ENCODE data around the gene ZNF697.
"Not testable (repeated sequence)": the region's sequence is repeated elsewhere in the genome, so short reads cannot be mapped to it uniquely, and the experiment has no call there.

DNA sequence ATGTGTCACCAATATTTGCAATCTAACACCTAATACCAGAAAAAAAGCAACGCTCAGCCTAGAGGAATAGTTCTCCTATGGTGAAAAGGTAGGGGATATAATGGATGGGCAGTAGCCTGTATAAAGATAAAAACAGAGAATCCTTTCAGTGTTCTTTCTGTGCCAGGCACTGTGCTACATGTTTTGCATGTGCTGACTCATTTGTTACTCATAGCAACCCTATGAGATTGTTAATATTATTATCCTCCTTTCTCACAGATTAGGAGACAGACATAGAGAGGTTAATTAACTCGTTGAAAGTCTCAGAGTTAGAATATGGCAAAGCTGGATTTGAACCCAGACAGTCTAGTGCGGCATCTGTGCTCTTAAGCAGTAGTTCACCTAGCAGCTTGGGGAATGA is 45.3 kb downstream of the ZNF697 start:
- TF ChIP-seq, protein P1, sequence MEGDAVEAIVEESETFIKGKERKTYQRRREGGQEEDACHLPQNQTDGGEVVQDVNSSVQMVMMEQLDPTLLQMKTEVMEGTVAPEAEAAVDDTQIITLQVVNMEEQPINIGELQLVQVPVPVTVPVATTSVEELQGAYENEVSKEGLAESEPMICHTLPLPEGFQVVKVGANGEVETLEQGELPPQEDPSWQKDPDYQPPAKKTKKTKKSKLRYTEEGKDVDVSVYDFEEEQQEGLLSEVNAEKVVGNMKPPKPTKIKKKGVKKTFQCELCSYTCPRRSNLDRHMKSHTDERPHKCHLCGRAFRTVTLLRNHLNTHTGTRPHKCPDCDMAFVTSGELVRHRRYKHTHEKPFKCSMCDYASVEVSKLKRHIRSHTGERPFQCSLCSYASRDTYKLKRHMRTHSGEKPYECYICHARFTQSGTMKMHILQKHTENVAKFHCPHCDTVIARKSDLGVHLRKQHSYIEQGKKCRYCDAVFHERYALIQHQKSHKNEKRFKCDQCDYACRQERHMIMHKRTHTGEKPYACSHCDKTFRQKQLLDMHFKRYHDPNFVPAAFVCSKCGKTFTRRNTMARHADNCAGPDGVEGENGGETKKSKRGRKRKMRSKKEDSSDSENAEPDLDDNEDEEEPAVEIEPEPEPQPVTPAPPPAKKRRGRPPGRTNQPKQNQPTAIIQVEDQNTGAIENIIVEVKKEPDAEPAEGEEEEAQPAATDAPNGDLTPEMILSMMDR (IDR thresholded peaks at IDR 0.05): not testable (repeated sequence)
- TF ChIP-seq POLR2A (IDR thresholded peaks at IDR 0.05): not testable (repeated sequence)
